Measurements from ENCODE around the gene AGTPBP1. TPM values are rescaled to one million over a fixed set of nuclear protein-coding genes. Genes with fewer than 3 reads are reported as not detected.
A peak's percentile ranks its signal among the peaks of the same experiment; 100 is the strongest.
"Not testable (repeated sequence)": the region's sequence is repeated elsewhere in the genome, so short reads cannot be mapped to it uniquely, and the experiment has no call there.

AGTPBP1 gene
- total and polyA plus RNA-seq, 3 experiments from 2014 or later, result 27.5 to 35.5 (median 30.2) TPM

GRCh38 chr9:85737671-85738070 is 4.1 kb downstream of the AGTPBP1 start:
- ChIA-PET POLR2A (no interaction called here), CTCF (no interaction called here)
- H3K27me3 Mint-ChIP-seq, result no peaks in the 10 kb centered on the region
- H3K36me3 Mint-ChIP-seq, result peaks cover 2 to 10% (median 5%) of the 10 kb centered on the region in 3 donors
- peak overlapping the region in 1 of 7 donors; percentile 15 for H3K4me3 Mint-ChIP-seq
- no peaks in the 10 kb centered on the region for H3K9me3 Mint-ChIP-seq
- Histone ChIP-seq H3K4me3 (ENCODE audit: low read length) (no peak overlapping the region), H3K4me1 (ENCODE audit: insufficient read depth, low read length) (peaks cover 15% of the 10 kb centered on the region), H3K27me3 (ENCODE audit: insufficient read depth, low read length, poor library complexity, severe bottlenecking) (no peaks in the 10 kb centered on the region), H3K36me3 (ENCODE audit: insufficient read depth, low read length) (no peaks in the 10 kb centered on the region), H3K9me3 (ENCODE audit: low read length) (no peaks in the 10 kb centered on the region), H3K27ac (ENCODE audit: low read depth, low read length) (no peak overlapping the region)
- no peak for DNase-seq
- no peak overlapping the region for H3K27ac Mint-ChIP-seq
- peaks cover 48 to 65% (median 59%) of the 10 kb centered on the region in 3 donors for H3K4me1 Mint-ChIP-seq

DNA sequence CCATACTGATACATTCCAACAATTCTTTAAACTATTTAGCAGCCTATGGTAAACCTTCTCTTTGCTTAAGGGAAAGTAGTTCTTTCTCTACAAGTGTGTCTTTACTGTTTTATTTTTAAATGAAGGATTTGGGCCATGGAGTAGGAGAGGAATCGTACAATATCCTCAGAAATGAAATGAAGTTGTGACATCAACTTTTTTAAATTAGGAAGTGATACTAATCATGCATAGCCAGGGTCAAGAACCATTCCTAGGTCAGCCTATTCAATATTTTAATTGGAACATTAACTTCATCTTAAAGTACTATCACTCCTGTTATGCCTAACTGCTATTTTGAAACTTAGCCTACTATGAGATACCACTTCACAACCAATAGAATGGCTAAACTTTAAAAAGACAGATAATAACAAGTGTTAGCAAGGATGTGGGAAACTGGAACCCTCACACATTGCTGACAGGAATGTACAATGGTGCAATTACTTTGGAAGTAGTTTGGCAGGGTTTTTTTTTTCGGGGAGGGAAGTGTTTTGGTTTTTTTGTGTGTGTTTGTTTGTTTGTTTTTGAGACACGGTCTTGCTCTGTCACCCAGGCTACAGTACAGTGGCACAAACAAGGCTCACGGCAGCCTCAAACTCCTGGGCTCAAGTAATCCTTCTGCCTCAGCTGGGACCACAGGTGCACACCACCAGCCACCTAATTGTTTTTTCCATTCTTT is 10.7 kb downstream of the AGTPBP1 start:
- Mint-ChIP-seq H3K27ac (peak overlapping the region in 3 of 8 donors; percentile 22 to 71 (median 66)), H3K4me1 (peaks cover 67 to 87% (median 84%) of the 10 kb centered on the region in 3 donors), H3K27me3 (no peaks in the 10 kb centered on the region), H3K36me3 (peaks cover 2 to 8% (median 6%) of the 10 kb centered on the region in 3 donors), H3K4me3 (no peak overlapping the region), H3K9me3 (no peaks in the 10 kb centered on the region)
- no peak overlapping the region for H3K27ac ChIP-seq (ENCODE audit: low read depth, low read length)
- no peaks in the 10 kb centered on the region for H3K36me3 ChIP-seq (ENCODE audit: insufficient read depth, low read length)
- H3K4me1 ChIP-seq (ENCODE audit: insufficient read depth, low read length), result peaks cover 21% of the 10 kb centered on the region
- ChIA-PET CTCF (no interaction called here), POLR2A (no interaction called here)
- DNase-seq, result no peak
- H3K4me3 ChIP-seq (ENCODE audit: low read length), result no peak overlapping the region
- no peaks in the 10 kb centered on the region for H3K27me3 ChIP-seq (ENCODE audit: insufficient read depth, low read length, poor library complexity, severe bottlenecking)
- no peaks in the 10 kb centered on the region for H3K9me3 ChIP-seq (ENCODE audit: low read length)

- H3K36me3 Mint-ChIP-seq, result peaks cover 2 to 8% (median 6%) of the 10 kb centered on the region in 3 donors
- Histone ChIP-seq H3K27me3 (ENCODE audit: insufficient read depth, low read length, poor library complexity, severe bottlenecking) (no peaks in the 10 kb centered on the region), H3K36me3 (ENCODE audit: insufficient read depth, low read length) (no peaks in the 10 kb centered on the region), H3K9me3 (ENCODE audit: low read length) (no peaks in the 10 kb centered on the region), H3K4me1 (ENCODE audit: insufficient read depth, low read length) (peaks cover 24% of the 10 kb centered on the region), H3K4me3 (ENCODE audit: low read length) (no peak overlapping the region), H3K27ac (ENCODE audit: low read depth, low read length) (no peak overlapping the region)
- H3K4me1 Mint-ChIP-seq, result peaks cover 67 to 89% (median 85%) of the 10 kb centered on the region in 3 donors
- CTCF ChIA-PET, result no interaction called here
- no peak for DNase-seq
- POLR2A ChIA-PET, result no interaction called here
- H3K27ac Mint-ChIP-seq, result peak overlapping the region in 7 of 8 donors; percentile 47 to 85 (median 69)
- no peaks in the 10 kb centered on the region for H3K9me3 Mint-ChIP-seq
- H3K27me3 Mint-ChIP-seq, result no peaks in the 10 kb centered on the region
- peak overlapping the region in 2 of 7 donors; percentile 16 to 33 for H3K4me3 Mint-ChIP-seq
These were observed 11.9 kb downstream of the AGTPBP1 start for GRCh38 chr9:85729882-85730281.

- CTCF ChIA-PET, result no interaction called here
- H3K4me3 ChIP-seq (ENCODE audit: low read length), result no peak overlapping the region
- no peaks in the 10 kb centered on the region for H3K27me3 Mint-ChIP-seq
- no peaks in the 10 kb centered on the region for H3K36me3 ChIP-seq (ENCODE audit: insufficient read depth, low read length)
- no peaks in the 10 kb centered on the region for H3K27me3 ChIP-seq (ENCODE audit: insufficient read depth, low read length, poor library complexity, severe bottlenecking)
- no peak overlapping the region for H3K27ac ChIP-seq (ENCODE audit: low read depth, low read length)
- peak overlapping the region in 5 of 8 donors; percentile 4 to 66 (median 21) for H3K27ac Mint-ChIP-seq
- peaks cover 3 to 5% (median 5%) of the 10 kb centered on the region in 3 donors for H3K36me3 Mint-ChIP-seq
- peaks cover 74 to 91% (median 89%) of the 10 kb centered on the region in 3 donors for H3K4me1 Mint-ChIP-seq
- no peaks in the 10 kb centered on the region for H3K9me3 Mint-ChIP-seq
- POLR2A ChIA-PET, result no interaction called here
- no peaks in the 10 kb centered on the region for H3K9me3 ChIP-seq (ENCODE audit: low read length)
- DNase-seq, result no peak
- peak overlapping the region in 1 of 7 donors; percentile 33 for H3K4me3 Mint-ChIP-seq
- peaks cover 46% of the 10 kb centered on the region for H3K4me1 ChIP-seq (ENCODE audit: insufficient read depth, low read length)
These were observed 14.3 kb downstream of the AGTPBP1 start for GRCh38 chr9:85727500-85727899.

DNA sequence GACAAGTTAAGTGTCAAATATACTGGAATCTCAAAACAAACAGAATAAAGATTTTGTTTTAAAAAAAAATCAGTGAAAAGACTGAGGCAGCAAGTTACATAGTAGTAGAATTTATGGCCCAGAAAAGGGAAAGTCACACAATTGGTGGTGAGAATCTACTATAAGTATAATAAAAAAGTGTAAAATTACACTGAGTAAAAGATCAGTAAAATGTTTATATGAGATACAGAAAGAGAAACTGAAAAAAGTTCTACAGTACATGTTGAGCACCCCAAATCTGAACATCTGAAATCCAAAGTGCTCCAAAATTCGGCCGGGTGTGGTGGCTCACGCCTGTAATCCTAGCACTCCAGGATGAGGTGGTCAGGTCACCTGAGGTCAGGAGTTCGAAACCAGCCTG is 15.0 kb downstream of the AGTPBP1 start:
- peak overlapping the region in 7 of 8 donors; percentile 13 to 64 (median 35) for H3K27ac Mint-ChIP-seq

DNA sequence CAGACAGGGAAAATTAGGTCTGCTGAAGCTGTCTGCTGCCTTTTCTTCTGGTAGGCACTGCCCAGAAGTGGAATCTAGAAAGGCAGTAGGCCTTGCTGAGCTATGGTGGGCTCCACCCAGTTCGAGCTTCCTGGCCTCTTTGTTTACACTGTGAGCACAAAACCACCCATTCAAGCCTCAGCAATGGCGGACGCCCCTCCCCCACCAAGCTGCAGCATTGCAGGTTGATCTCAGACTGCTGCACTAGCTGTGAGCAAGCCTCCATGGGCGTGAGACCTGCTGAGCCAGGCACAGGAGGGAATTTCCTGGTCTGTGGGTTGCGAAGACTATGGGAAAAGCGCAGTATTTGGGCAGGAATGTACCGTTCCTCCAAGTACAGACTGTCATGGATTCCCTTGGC is 18.5 kb downstream of the AGTPBP1 start:
- CTCF ChIA-PET, result interaction anchor here (0.7 to 3.2 kb wide), 6 partner anchors 13 to 113 kb away, joined by 3 to 18 read pairs (median 4); partner anchors contain the start of gene AGTPBP1
- Mint-ChIP-seq H3K4me1 (peaks cover 72 to 92% (median 89%) of the 10 kb centered on the region in 3 donors), H3K9me3 (peaks cover 0 to 9% (median 4%) of the 10 kb centered on the region in 5 donors), H3K4me3 (peak overlapping the region; percentile 64 to 84 (median 74)), H3K27ac (peak overlapping the region; percentile 48 to 96 (median 90)), H3K27me3 (no peaks in the 10 kb centered on the region), H3K36me3 (peaks cover 8 to 30% (median 9%) of the 10 kb centered on the region in 3 donors)
- H3K4me3 ChIP-seq (ENCODE audit: low read length), result peak overlapping the region; percentile 34
- no peaks in the 10 kb centered on the region for H3K27me3 ChIP-seq (ENCODE audit: insufficient read depth, low read length, poor library complexity, severe bottlenecking)
- no peak overlapping the region for H3K27ac ChIP-seq (ENCODE audit: low read depth, low read length)
- peaks cover 41% of the 10 kb centered on the region for H3K4me1 ChIP-seq (ENCODE audit: insufficient read depth, low read length)
- H3K9me3 ChIP-seq (ENCODE audit: low read length), result no peaks in the 10 kb centered on the region
- no peaks in the 10 kb centered on the region for H3K36me3 ChIP-seq (ENCODE audit: insufficient read depth, low read length)
- DNase-seq, result peak; percentile 41 to 86 (median 65)
- POLR2A ChIA-PET, result interaction anchor here (0.6 to 2.7 kb wide), 3 partner anchors 18 to 1743 kb away, joined by 3 to 24 read pairs (median 4); partner anchors contain the start of genes AGTPBP1, HNRNPK and RMI1

More for the DNA sequence above, 15.0 kb downstream of the AGTPBP1 start:
- H3K4me3 ChIP-seq (ENCODE audit: low read length), result no peak overlapping the region
- peaks cover 8 to 9% (median 9%) of the 10 kb centered on the region in 3 donors for H3K36me3 Mint-ChIP-seq
- no peak for DNase-seq
- H3K4me1 Mint-ChIP-seq, result peaks cover 76 to 93% (median 91%) of the 10 kb centered on the region in 3 donors
- no peaks in the 10 kb centered on the region for H3K9me3 ChIP-seq (ENCODE audit: low read length)
- POLR2A ChIA-PET, result interaction anchor here (0.6 kb wide), 1 partner anchor 68 kb away, joined by 3 read pairs; no protein-coding TSS in a partner anchor
- peaks cover 52% of the 10 kb centered on the region for H3K4me1 ChIP-seq (ENCODE audit: insufficient read depth, low read length)
- H3K27me3 ChIP-seq (ENCODE audit: insufficient read depth, low read length, poor library complexity, severe bottlenecking), result no peaks in the 10 kb centered on the region
- CTCF ChIA-PET, result no interaction called here
- peak overlapping the region in 4 of 7 donors; percentile 30 to 55 (median 40) for H3K4me3 Mint-ChIP-seq
- H3K9me3 Mint-ChIP-seq, result no peaks in the 10 kb centered on the region
- H3K27me3 Mint-ChIP-seq, result no peaks in the 10 kb centered on the region
- no peak overlapping the region for H3K27ac ChIP-seq (ENCODE audit: low read depth, low read length)
- no peaks in the 10 kb centered on the region for H3K36me3 ChIP-seq (ENCODE audit: insufficient read depth, low read length)

DNA sequence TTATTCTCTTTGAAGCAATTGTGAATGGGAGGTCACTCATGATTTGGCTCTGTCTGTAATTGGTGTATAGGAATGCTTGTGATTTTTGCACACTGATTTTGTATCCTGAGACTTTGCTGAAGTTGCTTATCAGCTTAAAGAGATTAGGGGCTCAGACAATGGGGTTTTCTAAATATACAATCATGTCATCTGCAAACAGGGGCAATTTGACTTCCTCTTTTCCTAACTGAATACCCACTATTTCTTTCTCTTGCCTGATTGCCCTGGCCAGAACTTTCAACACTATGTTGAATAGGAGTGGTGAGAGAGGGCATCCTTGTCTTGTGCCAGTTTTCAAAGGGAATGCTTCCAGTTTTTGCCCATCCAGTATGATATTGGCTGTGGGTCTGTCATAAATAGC is 22.3 kb downstream of the AGTPBP1 start:
- H3K36me3 ChIP-seq (ENCODE audit: insufficient read depth, low read length); H3K4me3 Mint-ChIP-seq; H3K4me3 ChIP-seq (ENCODE audit: low read length); H3K27ac ChIP-seq (ENCODE audit: low read depth, low read length); H3K27me3 ChIP-seq (ENCODE audit: insufficient read depth, low read length, poor library complexity, severe bottlenecking); H3K9me3 ChIP-seq (ENCODE audit: low read length); POLR2A ChIA-PET; H3K27me3 Mint-ChIP-seq; DNase-seq: not testable (repeated sequence)
- Mint-ChIP-seq H3K4me1 (peaks cover 80 to 95% (median 91%) of the 10 kb centered on the region in 3 donors), H3K27ac (peak overlapping the region in 7 of 8 donors; percentile 11 to 87 (median 58)), H3K9me3 (peaks cover 0 to 14% (median 5%) of the 10 kb centered on the region in 5 donors), H3K36me3 (peaks cover 7 to 27% (median 9%) of the 10 kb centered on the region in 3 donors)
- CTCF ChIA-PET, result interaction anchor here (0.9 kb wide), 1 partner anchor 20 kb away, joined by 3 read pairs; no protein-coding TSS in a partner anchor
- peaks cover 37% of the 10 kb centered on the region for H3K4me1 ChIP-seq (ENCODE audit: insufficient read depth, low read length)

DNA sequence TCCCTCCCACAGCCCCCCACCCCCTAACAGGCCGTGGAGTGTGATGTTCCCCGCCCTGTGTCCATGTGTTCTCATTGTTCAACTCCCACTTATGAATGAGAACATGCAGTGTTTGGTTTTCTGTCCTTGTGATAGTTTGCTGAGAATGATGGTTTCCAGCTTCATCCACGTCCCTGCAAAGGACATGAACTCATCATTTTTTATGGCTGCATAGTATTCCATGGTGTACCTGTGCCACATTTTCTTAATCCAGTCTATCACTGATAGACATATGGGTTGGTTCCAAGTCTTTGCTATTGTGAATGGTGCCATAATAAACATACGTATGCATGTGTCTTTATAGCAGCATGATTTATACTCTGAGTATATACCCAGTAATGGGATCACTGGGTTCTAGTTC is 23.9 kb downstream of the AGTPBP1 start:
- peaks cover 27% of the 10 kb centered on the region for H3K4me1 ChIP-seq (ENCODE audit: insufficient read depth, low read length)
- DNase-seq; H3K27me3 Mint-ChIP-seq; H3K4me3 ChIP-seq (ENCODE audit: low read length); H3K27ac ChIP-seq (ENCODE audit: low read depth, low read length); POLR2A ChIA-PET; H3K9me3 ChIP-seq (ENCODE audit: low read length); CTCF ChIA-PET; H3K27me3 ChIP-seq (ENCODE audit: insufficient read depth, low read length, poor library complexity, severe bottlenecking); H3K36me3 ChIP-seq (ENCODE audit: insufficient read depth, low read length): not testable (repeated sequence)
- Mint-ChIP-seq H3K36me3 (peaks cover 7 to 27% (median 9%) of the 10 kb centered on the region in 3 donors), H3K4me1 (peaks cover 71 to 87% (median 82%) of the 10 kb centered on the region in 3 donors), H3K9me3 (peaks cover 0 to 14% (median 5%) of the 10 kb centered on the region in 5 donors), H3K27ac (peak overlapping the region; percentile 15 to 90 (median 74)), H3K4me3 (peak overlapping the region in 4 of 7 donors; percentile 12 to 19 (median 15))
